A549 (cell line): ENCODE results near the gene TYMS.

Experiments
- CHD2 ChIP-seq: fragments of 150-350 bp; IDR thresholded peaks from 2 replicates; pipeline ENCODE4 v1.6.1; 2014; ENCODE audit warnings: low read length; ENCODE audit not compliant: partially characterized antibody
- EP300 ChIP-seq, 2 experiments: fragments of >200 bp; sonication (Bioruptor Twin); formaldehyde crosslinking; IDR thresholded peaks; 2 replicates in 1 of 2; 3 replicates in 1 of 2; pipeline ENCODE4 v1.6.1; 2016 to 2017
- HOXA7 ChIP-seq: fragments of 250-450 bp; sonication (Bioruptor Pico); IDR thresholded peaks from 2 replicates; pipeline ENCODE4 v1.5.0; 2020; ENCODE audit warnings: mild to moderate bottlenecking, moderate library complexity
- MAFK ChIP-seq: fragments of 450-650 bp; IDR thresholded peaks from 2 replicates; pipeline ENCODE4 v1.6.1; 2014; ENCODE audit not compliant: partially characterized antibody
- MAZ ChIP-seq: fragments of 150-350 bp; IDR thresholded peaks from 2 replicates; pipeline ENCODE4 v1.6.1; 2014; ENCODE audit warnings: antibody characterized with exemption, low read depth, low read length, borderline replicate concordance
- MYC ChIP-seq: IDR thresholded peaks from 2 replicates; pipeline ENCODE4 v1.6.1; 2012; ENCODE audit warnings: mild to moderate bottlenecking, inconsistent platforms, low read length, improper control_type of control experiment, borderline replicate concordance
- POLR2A ChIP-seq: IDR thresholded peaks from 2 replicates; pipeline ENCODE4 v1.6.1; 2012; ENCODE audit warnings: mild to moderate bottlenecking, low read length
- POLR2AphosphoS2 ChIP-seq: conservative IDR thresholded peaks from 2 replicates; pipeline ENCODE4 v1.6.1; 2012; ENCODE audit warnings: low read length, improper control_type of control experiment, inconsistent platforms
- TF ChIP-seq, protein P1 (sequence below): fragments of >200 bp; sonication (Bioruptor Twin); formaldehyde crosslinking; IDR thresholded peaks from 3 replicates; pipeline ENCODE4 v1.5.1; 2016

- TF ChIP-seq HOXA7 (CRISPR knock-in tag) (no peak), POLR2AphosphoS2 (no peak), EP300 (IDR thresholded peaks at IDR 0.05) (no peak), CHD2 (no peak), MAZ (no peak), POLR2A (no peak), MYC (no peak), MAFK (no peak)
- TF ChIP-seq, protein P1, sequence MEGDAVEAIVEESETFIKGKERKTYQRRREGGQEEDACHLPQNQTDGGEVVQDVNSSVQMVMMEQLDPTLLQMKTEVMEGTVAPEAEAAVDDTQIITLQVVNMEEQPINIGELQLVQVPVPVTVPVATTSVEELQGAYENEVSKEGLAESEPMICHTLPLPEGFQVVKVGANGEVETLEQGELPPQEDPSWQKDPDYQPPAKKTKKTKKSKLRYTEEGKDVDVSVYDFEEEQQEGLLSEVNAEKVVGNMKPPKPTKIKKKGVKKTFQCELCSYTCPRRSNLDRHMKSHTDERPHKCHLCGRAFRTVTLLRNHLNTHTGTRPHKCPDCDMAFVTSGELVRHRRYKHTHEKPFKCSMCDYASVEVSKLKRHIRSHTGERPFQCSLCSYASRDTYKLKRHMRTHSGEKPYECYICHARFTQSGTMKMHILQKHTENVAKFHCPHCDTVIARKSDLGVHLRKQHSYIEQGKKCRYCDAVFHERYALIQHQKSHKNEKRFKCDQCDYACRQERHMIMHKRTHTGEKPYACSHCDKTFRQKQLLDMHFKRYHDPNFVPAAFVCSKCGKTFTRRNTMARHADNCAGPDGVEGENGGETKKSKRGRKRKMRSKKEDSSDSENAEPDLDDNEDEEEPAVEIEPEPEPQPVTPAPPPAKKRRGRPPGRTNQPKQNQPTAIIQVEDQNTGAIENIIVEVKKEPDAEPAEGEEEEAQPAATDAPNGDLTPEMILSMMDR = no peak
These were observed 16.3 kb downstream of the TYMS start for GRCh38 chr18:673769-674168.
